Activated CD4-positive, CD25-positive, alpha-beta regulatory T cell treated with anti-CD3 and anti-CD28 coated beads, Interleukin-2, amount 50 U/mL, for 72 hours (primary cell): Measurements from ENCODE around the gene RAB3IL1.
A peak's percentile ranks its signal among the peaks of the same experiment; 100 is the strongest.
"Not testable (repeated sequence)": the region's sequence is repeated elsewhere in the genome, so short reads cannot be mapped to it uniquely, and the experiment has no call there.

Experiments used
- DNase-seq: peaks from one replicate; pipeline ENCODE4 v3.0.0; 2021

Gene RAB3IL1

DNA sequence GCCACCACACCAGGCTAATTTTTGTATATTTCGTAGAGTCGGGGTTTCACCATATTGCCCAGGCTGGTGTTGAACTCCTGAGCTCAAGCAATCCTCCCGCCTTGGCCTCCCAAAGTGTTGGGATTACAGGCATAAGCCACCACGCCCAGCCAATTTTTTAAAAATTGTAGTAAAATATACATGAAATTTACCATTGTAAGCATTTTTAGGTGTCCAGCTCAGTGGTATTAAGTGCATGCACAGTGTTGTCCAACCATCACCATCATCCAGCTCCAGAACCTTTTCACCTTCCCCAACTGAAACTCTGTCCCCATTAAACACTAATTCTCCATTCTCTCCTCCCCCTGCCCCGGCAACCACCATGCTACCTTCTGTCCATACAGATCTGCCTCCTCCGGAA is 34.5 kb downstream of the RAB3IL1 start:
- DNase-seq = no peak

DNA sequence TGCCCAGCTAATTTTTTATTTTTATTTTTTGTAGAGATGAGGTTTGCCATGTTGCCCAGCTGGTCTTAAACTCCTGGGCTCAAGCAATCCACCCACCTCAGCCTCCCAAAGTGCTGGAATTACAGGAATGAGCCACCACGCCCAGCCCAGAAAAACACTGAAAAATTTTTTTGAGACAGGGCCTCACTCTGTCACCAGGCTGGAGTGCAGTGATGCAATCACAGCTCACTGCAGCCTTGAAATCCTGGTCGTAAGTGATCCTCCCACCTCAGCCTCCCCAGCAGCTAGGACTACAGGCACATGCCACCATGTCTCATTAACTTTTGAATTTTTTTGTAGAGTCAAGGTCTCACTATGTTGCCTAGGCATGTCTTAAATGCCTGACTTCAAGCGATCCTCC is 35.1 kb downstream of the RAB3IL1 start:
- DNase-seq = not testable (repeated sequence)

DNA sequence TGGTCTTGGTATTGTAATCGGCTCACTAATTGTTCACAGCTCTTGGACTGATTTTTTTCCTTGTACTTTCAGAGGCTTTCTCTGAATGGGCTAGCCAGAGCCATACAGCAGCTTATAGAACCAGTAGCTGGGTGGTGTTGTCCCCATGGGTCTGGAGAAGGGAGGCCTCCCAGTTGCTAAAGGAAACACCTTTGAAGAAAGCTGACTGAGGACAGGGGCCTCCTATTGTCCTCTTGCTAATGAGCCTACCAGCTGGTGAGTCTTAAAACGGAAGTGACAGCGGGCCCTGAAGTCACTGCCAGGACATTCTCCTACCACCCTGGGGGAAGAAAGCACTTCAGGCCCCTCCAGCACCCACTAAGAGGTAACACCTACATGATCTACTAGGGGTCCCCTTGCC is 36.0 kb downstream of the RAB3IL1 start:
- no peak for DNase-seq

DNA sequence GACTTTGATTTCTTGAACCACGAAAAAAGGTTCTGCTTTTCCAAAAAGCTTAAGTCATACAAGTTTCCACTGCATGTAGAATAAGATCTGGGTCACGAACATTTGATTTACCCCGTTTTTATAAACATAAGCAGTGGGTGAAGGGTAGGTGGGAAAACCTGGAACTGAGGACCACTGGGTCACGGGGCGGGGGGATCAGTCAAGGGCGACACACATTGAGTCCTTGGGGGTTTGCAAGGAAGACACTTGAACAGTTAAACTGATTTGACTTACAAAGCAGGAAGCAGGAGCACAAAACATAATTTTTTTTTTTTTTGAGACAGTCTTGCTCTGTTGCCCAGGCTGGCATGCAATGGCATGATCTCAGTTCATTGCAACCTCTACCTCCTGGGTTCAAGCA is 36.9 kb downstream of the RAB3IL1 start:
- DNase-seq = no peak

DNA sequence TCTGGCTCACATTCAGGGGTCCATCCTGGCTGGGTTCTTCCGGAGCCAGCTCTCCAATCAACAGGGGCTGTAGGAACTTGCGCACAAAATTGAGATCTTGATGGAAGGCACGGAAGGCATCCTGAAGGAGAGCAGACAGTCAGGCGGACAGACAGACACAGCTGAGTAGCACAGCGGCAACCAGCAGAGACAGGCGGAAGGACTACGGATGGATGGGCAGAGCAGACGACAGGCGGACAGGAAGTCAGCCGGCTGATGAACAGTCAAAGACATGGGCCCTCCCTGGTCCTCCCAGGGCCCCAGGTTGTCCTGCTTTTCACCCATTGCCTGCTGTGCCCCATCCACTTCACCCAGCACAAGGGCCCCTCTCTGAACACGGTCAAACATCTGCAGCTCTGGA is 37.3 kb downstream of the RAB3IL1 start:
- DNase-seq = no peak

DNA sequence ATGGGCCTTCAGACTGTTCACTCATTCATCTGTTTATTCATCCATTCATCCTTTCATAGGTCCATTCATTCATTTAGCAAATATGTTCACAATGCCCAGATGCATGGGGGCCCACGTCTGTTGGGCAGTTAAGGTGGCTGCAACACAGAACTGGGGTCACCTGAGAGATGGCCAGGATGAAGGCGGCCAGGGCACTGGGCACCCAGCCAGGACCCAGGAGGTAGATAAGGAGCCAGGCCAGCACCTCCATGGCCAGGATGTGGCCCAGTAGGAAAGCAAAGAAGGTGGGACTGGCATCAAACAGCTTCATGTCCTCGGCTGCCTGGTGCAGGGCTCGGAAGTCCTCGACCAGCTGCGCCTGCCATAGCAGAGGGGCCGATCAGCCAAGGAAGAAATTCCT is 38.2 kb downstream of the RAB3IL1 start:
- DNase-seq = no peak

DNA sequence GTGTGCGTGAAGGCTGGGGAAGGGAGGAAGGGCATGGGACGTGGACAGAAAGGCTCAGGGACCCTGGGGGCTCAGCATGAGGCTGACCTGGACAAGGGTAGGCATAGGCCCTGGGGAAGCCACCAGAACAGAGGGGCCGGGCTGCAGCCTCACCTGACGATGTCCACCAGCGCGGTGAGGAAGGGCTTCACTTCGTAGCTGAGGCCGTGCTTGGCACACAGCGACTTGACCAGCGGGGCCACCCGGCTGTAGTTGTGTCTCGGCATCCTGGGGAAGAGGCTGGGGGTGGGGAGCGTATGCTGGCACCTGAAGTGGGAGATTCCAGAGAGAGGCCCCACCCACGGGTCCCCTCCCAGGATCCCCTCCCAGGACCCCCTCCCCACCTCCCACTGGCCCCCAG is 41.7 kb downstream of the RAB3IL1 start:
- no peak for DNase-seq

DNA sequence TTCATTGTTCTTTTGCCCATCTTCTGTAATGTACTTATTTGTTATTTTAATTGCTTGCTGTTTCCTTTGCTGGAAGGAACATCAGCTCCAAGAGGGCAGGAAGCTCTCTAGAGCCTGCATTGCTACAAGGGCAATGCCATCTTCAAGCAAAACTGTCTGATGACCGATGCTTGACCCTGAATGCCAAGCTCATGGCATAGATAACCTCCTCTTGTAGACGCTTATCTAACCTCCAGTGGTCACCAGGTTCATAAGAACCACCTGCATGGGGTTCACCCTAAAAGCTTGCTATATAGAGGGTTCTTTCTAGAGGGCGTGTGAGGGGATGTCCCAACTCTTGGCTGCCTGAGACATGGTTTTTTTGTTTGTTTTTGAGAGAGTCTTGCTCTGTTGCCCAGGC is 42.5 kb downstream of the RAB3IL1 start:
- DNase-seq = no peak

DNA sequence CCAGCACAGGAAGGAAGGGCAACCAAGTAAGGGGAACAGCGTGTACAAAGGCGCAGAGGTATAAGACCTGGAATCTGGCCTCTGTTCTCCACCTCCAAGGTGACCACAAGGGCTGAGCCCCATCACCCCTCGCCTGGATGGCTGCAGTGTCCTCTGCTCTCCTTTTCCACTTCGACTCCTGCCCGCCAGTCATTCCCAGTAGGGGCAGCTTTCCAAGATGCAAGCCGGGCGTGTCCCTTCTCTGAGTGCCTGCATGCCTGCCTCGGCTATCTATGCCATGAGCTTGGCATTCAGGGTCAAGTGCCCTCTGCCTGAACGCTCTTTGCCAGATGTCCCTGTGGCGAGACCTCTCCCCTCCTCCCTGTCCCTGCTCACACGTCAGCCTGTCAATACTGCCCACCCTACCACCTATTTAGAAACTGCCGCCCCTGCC is 43.0 kb downstream of the RAB3IL1 start:
- DNase-seq = no peak

DNA sequence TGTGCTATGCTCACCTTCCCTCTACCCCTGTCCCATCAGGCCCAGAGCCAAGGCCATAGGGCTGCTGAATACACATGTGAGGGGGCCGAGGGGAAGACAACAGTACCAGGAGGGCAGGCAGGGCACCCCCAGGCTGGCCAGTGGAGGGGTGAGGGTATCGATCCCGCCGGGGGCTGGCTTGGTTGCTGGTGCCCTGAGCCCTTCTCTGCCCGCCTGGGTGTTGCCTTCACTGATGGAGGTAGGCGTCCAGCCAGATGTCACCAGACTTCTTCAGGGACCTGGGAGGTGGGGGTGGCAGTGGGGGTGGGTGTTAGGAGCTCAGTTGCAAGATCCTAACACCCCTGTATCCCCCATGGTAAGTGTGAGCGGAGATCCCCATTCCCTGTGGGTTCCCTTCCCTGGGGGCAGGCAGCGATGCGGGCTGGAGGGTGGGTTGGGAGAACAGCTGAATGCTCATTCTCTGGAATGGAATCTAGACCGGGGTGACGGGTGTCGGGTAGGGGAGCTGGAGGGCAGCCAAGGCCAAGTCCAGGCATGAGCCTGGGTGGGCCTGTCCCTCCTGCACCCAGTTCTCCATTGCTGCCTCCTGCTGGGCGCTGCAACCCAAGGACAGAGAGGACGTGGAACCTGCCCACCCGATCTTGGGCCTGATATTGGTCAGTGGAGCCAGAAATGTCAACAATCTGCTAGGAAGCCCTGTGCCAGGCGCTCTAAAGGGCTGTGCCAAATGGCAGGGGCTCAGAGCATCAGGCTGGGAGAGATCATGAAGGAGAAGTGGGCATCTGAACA is 43.6 kb downstream of the RAB3IL1 start:
- no peak for DNase-seq

DNA sequence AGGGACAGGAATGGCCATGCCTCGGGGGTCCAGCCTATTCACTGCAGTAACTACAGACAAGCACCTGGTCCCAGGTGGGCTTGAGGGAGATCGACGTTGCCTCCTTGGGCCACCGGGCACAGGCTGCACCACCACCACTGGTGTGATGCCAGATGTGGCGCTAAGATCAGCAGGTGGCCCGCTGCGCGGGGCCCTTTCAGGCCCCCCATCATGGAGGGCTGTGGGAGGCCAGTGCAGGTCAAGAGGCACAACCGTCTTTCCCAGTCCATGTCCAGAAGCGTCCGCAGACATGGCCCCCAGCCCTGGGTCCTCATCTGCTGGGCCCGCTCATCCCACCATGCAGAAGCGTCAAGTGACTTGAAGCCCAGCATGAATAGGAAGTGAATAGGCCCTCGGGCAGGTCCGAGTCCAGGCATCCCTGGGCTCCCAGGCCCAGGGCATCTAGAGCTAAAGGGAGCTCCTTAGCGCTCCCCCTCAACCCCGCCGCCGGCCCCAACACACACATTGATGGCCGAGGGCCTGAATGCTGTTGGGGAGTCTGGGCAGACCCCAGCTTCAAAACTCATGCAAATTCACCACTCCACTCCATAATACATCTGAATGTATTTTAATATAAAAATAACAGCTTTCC is 44.3 kb downstream of the RAB3IL1 start:
- DNase-seq = no peak

DNA sequence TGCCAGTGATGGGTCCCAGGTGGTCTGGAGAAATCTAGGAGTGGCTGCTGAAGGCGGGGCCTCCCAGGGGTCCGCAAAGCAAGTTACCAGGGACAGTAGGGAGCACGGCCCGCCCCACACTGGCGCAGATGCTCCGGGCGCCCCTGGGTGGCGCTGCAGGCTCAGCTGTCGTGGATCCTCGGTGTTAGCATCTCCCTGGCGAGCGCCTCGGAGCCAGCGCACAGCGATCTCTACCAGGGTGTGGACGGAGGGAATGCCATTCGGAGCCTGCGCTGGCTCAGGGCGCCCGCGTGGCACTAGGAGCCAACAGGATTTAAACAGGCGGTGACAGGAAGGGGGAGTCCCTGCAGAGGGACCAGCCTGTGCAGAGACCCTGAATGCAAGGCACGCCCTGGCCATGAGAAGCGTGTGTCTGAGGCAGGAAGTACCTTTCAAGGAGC is 46.2 kb downstream of the RAB3IL1 start:
- peak; percentile 68 for DNase-seq

DNA sequence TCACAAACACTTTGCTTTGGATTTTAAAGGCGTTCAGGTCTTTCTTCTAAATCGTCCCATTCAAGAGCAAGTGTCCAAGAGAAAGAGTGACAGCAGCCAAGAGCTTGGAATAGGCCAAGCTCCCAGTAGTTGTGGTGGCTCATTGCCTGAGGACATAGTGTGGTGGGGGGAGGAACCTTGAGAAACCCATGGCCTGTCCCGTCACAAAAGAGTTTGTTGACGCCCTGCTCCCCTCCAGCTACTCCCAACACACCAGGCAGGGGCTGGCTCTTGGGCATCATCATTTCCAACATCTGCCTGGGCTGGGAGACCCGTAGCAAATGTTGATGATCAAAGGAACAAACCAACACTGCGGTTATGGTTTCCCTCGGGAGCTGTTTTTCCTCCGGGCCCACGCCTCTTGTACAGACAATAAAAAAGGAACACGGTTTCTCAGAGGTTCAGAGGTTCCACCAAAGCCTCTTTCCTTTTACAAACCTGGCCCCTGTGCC is 46.8 kb downstream of the RAB3IL1 start:
- DNase-seq = no peak

DNA sequence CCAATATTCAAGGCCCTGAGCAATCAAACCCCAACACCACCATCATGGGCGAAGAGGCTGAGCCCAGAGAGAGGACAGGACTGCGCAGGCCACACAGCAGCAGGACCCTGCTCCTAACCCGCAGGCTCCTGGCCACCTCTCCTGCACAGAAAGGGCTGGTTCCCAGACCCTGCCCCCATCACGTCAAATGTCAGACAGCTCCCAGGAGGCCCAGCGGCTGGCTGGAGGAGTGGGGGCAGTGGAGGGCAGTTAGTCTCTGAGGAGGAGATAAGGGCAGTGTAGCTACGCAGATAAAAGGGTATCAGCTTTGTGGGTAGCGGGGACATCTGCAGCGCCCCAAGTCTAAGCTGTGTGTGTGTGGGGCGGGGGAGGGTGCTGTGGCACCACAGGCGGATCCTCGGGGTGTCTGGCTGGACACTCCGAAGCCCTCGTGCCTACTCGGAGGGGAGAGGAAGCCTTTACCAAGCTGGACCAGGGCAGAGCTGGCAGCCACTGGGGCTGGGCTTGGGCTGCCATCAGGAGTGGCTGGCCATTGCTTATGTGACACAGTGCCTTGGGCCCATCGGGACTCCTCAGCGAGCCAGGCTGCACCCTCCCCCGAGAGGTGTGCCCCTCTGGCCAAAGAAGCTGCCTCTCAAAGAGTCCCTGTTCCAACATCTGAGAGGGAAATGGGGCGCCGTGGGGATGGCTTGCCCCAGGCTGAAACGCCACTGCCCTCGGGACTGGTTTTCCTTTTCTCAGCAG is 47.5 kb downstream of the RAB3IL1 start:
- DNase-seq = no peak

DNA sequence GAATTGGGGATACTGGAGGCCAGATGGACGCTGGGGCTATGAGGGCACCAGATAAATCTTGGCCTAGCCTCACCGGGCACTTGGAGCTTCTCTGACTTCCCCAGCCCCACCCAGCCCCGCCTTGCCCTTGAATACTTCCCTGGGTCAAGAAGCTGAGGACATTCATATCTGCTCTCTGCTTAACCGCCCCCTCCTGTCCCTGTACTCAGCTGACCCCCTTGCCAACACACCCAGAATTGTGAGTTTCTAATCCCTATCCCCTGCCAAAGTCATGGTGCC is 48.0 kb downstream of the RAB3IL1 start:
- DNase-seq = no peak

DNA sequence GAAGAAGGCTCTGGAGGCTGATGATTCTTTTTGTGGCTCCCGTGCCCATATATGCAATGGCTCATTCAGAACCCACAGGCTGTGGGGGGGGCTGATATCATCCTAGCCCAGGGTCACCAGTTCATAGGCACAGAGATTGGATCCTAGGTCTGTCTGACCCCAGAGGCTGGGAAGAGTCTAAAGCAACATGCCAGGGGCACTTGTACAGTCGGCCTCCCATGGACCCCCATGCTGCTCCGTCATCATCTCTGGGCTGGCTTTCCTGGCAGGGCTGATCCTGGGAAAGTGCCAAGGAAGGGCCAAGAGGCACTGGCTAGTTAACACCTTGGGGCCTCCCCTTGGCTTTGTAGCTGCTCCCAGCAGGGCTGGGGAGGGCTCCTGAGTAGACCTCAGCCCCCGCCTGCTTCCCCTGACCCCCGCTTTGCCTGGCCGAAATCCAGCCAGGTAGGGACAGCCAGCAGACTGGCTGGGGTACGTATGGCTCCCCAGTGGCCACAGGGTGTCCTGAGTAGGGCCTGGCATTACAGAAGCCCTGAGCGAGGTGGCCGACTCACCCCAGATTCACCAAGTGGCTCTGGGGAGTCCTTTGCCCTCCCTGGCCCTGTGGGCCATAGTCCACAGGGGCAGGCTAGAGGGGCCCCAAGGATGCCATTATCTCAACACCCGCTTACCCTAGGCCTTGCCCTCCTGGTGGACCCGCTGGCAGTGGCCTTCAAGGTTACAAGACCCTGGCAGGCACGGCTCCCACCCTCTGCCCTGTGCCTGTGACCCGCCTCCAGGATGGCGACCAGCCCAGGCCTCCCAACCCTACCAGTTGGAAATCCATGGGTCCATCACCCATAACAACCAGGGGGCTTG is 48.6 kb downstream of the RAB3IL1 start:
- no peak for DNase-seq

DNA sequence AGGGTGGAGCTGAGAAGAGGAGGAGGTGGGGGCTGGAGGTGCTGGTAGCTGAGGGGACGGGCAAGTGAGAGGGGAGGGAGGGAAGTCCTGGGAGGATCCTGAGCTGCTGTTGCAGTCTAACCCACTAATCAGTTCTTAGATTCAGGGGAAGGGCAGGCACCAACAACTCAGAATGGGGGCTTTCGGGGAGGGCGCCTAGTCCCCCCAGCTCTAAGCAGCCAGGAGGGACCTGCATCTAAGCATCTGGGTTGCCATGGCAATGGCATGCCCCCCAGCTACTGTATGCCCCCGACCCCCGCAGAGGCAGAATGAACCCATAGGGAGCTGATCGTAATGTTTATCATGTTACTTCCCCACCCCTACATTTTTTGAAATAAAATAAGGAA is 50.4 kb downstream of the RAB3IL1 start:
- no peak for DNase-seq

DNA sequence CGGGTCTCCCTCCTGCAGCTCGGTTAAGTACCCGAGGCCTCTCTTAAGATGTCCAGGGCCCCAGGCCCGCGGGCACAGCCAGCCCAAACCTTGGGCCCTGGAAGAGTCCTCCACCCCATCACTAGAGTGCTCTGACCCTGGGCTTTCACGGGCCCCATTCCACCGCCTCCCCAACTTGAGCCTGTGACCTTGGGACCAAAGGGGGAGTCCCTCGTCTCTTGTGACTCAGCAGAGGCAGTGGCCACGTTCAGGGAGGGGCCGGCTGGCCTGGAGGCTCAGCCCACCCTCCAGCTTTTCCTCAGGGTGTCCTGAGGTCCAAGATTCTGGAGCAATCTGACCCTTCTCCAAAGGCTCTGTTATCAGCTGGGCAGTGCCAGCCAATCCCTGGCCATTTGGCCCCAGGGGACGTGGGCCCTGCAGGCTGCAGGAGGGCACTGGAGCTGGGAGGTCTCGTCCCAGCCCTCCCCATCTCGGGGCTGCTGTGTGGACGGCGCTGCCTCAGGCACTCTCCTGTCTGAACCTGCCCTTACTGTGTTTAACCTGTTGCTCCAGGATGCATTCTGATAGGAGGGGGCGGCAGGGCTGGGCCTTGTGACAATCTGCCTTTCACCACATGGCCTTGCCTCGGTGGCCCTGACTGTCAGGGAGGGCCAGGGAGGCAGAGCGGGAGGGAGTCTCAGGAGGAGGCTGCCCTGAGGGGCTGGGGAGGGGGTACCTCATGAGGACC is 51.0 kb downstream of the RAB3IL1 start:
- no peak for DNase-seq

DNA sequence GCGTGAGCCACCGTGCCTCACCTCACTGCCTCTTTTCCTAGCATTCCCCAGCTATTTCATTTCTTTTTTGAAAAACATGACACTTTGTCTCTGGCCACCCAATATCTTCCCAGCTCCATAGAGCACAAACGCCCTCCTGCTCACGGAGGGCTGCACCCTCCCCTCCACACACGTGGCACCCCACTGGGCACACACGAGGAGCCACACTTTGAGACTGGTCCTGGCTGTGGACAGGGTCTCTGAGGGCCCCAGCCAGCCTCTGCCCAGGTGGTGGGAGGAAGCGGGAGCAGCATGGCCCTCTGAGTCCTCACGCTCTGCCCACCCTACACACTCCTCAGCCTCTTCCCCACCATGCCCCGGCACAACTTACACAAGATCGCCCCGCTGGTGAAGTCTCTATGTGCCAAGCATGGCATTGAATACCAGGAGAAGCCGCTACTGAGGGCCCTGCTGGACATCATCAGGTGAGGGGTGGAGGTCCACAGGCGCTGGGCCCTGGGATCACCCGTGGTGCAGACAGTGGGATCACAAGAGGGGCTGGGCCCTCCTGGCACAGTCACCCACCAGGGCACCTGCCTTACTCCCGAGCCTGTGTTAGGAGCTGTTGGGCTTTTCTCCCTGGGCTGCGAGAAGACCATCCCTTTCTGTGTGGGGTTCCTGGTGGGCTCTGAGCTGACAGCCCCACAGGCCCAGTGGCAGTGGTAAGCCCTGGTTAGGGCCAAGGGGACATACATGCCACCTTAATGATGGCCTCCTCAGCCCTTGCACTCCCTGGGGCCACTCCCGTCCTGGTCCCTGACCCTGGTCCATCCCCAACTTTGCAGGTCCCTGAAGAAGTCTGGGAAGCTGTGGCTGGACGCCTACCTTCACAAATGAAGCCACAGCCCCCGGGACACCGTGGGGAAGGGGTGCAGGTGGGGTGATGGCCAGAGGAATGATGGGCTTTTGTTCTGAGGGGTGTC is 52.3 kb downstream of the RAB3IL1 start:
- DNase-seq = no peak

DNA sequence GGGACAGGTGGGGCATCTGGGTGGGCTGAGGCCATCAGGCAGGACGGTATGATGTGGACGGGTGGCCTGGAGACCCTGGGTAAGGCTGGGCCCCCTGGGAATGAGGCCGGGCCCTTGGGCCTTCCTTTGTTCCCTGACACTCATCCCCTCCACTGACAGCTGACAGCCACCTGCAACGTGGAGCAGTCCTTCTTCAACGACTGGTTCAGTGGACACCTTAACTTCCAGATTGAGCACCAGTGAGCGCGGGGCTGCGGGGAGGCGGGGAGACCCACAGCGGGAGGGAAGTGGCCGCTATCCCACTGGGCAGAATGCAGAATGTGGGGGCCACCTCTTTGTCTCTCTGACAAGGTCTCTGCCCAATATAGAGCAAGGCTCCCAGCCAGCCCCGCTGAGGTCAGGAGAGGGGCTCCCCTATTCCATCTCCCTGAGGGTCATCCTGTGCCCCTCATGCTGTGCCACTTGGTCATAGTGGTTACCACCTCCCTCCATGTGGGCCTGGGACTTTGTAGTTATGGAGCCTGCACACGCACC is 53.8 kb downstream of the RAB3IL1 start:
- DNase-seq = no peak
